Lower lobe of right lung (tissue), 2 donors: ENCODE measurements around the gene KATNAL1. TPM values are rescaled to one million over a fixed set of nuclear protein-coding genes. Genes with fewer than 3 reads are reported as not detected.

Experiments used
- ATAC-seq, 2 donors: fragments of 200-7000 bp; cut with Tn5 transposase; one replicate each; pipeline ENCODE4 v1.9.1; 2020 to 2022; ENCODE audit warnings: mild to moderate bottlenecking in 2 of 2, moderate library complexity in 2 of 2
- DNase-seq: peaks from one replicate; pipeline ENCODE4 v3.0.0-alpha.2; 2020
- H3K27ac ChIP-seq: fragments of 200-600 bp; one replicate; pipeline ENCODE4 v1.8.0; 2022
- H3K27me3 ChIP-seq: fragments of 200-600 bp; one replicate; pipeline ENCODE4 v1.8.0; 2022; ENCODE audit warnings: low read depth
- H3K36me3 ChIP-seq: fragments of 200-600 bp; one replicate; pipeline ENCODE4 v1.8.0; 2022; ENCODE audit warnings: mild to moderate bottlenecking
- H3K4me1 ChIP-seq: fragments of 200-600 bp; one replicate; pipeline ENCODE4 v1.8.0; 2022
- H3K4me3 ChIP-seq: fragments of 200-600 bp; one replicate; pipeline ENCODE4 v1.8.0; 2022; ENCODE audit warnings: mild to moderate bottlenecking
- H3K9me3 ChIP-seq: fragments of 200-600 bp; one replicate; pipeline ENCODE4 v1.8.0; 2022
- CTCF ChIP-seq: fragments of 200-600 bp; IDR thresholded peaks from one replicate; pipeline ENCODE4 v1.8.0; 2022; ENCODE audit warnings: antibody characterized with exemption, mild to moderate bottlenecking
- intact Hi-C: fragments of 100-400 bp; cut with DNase I; formaldehyde crosslinking; loops from one replicate; pipeline ENCODE4 v1.11.0; 2022
- total RNA-seq: library from RNA; stranded (reverse); fragmentation: NEBNext Ultra II Directional; extraction: Animal tissue kit (Norgen Biotek cat#: 25700); gene quantifications from one replicate; pipeline ENCODE4 v1.2.1, GENCODE V29; 2021
- donor health status: DM: no; HTN: yes; CAD: no; lungs with severe emphysema.

Gene KATNAL1
- total RNA-seq, 1 donor from 2014 or later, result 18.4 TPM

GRCh38 chr13:30156826-30157615 lies 150.3 kb downstream of the KATNAL1 start:
- H3K4me1 ChIP-seq, result no peaks in the 10 kb centered on the region
- TF ChIP-seq CTCF, result no peak
- no peak for DNase-seq
- H3K27ac ChIP-seq, result no peak overlapping the region
- no peak for ATAC-seq
- H3K4me3 ChIP-seq, result no peak overlapping the region
- peaks cover 4% of the 10 kb centered on the region for H3K27me3 ChIP-seq
- H3K36me3 ChIP-seq, result no peaks in the 10 kb centered on the region
- H3K9me3 ChIP-seq, result no peaks in the 10 kb centered on the region
- intact Hi-C loops, result no loop called here

GRCh38 chr13:30156270-30156669 lies 151.1 kb downstream of the KATNAL1 start:
- DNase-seq (no peak), ATAC-seq (no peak)
- no peak for TF ChIP-seq CTCF
- Histone ChIP-seq H3K4me1 (no peaks in the 10 kb centered on the region), H3K27ac (no peak overlapping the region), H3K27me3 (peaks cover 4% of the 10 kb centered on the region), H3K9me3 (no peaks in the 10 kb centered on the region), H3K36me3 (no peaks in the 10 kb centered on the region), H3K4me3 (no peak overlapping the region)
- intact Hi-C loops, result no loop called here

- Histone ChIP-seq H3K9me3 (no peaks in the 10 kb centered on the region), H3K36me3 (no peaks in the 10 kb centered on the region), H3K27me3 (peaks cover 4% of the 10 kb centered on the region), H3K4me1 (no peaks in the 10 kb centered on the region), H3K27ac (no peak overlapping the region), H3K4me3 (no peak overlapping the region)
- DNase-seq (no peak), ATAC-seq (no peak)
- intact Hi-C loops, result no loop called here
- no peak for TF ChIP-seq CTCF
Observed at GRCh38 chr13:30154931-30155330, 152.4 kb downstream of the KATNAL1 start.

- Histone ChIP-seq H3K4me1 (no peaks in the 10 kb centered on the region), H3K9me3 (no peaks in the 10 kb centered on the region), H3K27me3 (peaks cover 4% of the 10 kb centered on the region), H3K36me3 (no peaks in the 10 kb centered on the region), H3K27ac (no peak overlapping the region), H3K4me3 (no peak overlapping the region)
- DNase-seq (no peak), ATAC-seq (no peak)
- no peak for TF ChIP-seq CTCF
- intact Hi-C loops, result no loop called here
Observed at GRCh38 chr13:30154531-30154930, 152.8 kb downstream of the KATNAL1 start.

GRCh38 chr13:30153545-30154426 lies 153.6 kb downstream of the KATNAL1 start:
- no peak for TF ChIP-seq CTCF
- H3K27me3 ChIP-seq, result peaks cover 4% of the 10 kb centered on the region
- H3K36me3 ChIP-seq, result no peaks in the 10 kb centered on the region
- DNase-seq (no peak), ATAC-seq (no peak)
- intact Hi-C loops, result no loop called here
- no peak overlapping the region for H3K4me3 ChIP-seq
- peaks cover 1% of the 10 kb centered on the region for H3K4me1 ChIP-seq
- no peak overlapping the region for H3K27ac ChIP-seq
- no peaks in the 10 kb centered on the region for H3K9me3 ChIP-seq

Other genes with a start within 250 kb of the KATNAL1 start
- not detected for gene UBE2L5, start 114.9 kb upstream of the KATNAL1 start, total RNA-seq
- 221 TPM for gene HMGB1, start 158.4 kb upstream of the KATNAL1 start, total RNA-seq